KG1 (cell line): ENCODE data around the gene RAPGEF5.

Source experiments
- DNase-seq: peaks from one replicate; lab custom pipeline; 2025; lab: John Stamatoyannopoulos, UW

Gene RAPGEF5

GRCh38 chr7:22219036-22219435 is 137.9 kb downstream of the RAPGEF5 start:
- DNase-seq = no peak

GRCh38 chr7:22216832-22217475 is 140.0 kb downstream of the RAPGEF5 start:
- DNase-seq = no peak

GRCh38 chr7:22216309-22216708 is 140.6 kb downstream of the RAPGEF5 start:
- no peak for DNase-seq

DNA sequence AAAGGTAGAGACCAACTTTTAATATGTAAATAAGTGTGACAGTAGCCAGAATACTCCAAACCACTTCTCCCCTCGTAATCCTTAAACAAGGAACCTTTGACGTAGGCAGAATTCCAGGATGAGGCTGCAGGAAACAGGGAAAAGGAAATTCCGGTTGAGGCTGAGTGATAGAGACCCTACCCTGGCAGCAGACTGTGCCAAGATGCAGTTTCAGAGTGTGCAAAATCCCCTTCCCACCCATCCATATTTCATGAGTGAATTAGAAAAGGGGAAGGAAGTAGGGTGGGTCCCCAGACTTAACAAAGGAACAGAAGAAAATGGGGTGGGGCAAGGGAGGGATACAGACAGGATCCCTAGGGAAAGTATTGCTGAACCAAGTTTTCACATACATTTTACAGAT is 143.0 kb downstream of the RAPGEF5 start:
- no peak for DNase-seq

- no peak for DNase-seq
Observed at GRCh38 chr7:22213081-22213480, 143.9 kb downstream of the RAPGEF5 start.

GRCh38 chr7:22210967-22211366 is 146.0 kb downstream of the RAPGEF5 start:
- DNase-seq = no peak

DNA sequence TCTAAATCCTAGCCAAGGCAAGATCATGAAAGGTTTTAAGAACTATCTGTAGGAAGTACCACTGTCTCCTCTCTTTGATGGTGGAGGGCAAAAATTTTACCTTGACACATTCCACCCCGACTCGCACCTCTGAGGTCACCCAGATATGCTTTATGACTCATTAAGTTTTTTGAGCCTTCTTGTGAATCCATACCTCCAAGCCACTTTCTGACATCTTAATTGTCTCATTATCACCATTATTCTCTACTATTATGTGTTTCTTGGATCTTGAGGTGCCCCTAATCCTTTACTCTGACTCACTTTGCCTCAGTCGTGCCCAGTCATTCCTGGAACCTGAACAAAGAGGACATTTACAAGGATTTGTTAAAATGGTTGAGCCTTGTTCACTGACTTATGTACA is 146.6 kb downstream of the RAPGEF5 start:
- no peak for DNase-seq

DNA sequence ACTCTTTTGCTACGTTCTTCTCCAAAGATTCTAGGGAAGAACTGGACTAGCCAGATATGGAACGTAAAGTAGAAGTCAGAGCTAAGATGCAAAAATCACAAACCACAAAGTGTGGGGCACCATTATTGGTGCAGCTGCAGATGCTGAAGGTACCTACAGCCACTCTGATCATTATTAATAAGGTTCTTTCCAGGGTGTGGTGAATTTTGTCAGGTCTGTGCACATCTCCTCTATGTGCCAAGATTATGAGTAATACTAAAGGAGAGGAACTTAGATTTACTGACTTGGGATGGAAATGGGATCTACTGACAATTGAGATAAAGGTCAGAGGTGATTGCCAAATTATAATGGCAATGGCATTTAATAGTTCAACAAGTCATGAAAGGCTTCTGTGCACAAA is 148.2 kb downstream of the RAPGEF5 start:
- no peak for DNase-seq

DNA sequence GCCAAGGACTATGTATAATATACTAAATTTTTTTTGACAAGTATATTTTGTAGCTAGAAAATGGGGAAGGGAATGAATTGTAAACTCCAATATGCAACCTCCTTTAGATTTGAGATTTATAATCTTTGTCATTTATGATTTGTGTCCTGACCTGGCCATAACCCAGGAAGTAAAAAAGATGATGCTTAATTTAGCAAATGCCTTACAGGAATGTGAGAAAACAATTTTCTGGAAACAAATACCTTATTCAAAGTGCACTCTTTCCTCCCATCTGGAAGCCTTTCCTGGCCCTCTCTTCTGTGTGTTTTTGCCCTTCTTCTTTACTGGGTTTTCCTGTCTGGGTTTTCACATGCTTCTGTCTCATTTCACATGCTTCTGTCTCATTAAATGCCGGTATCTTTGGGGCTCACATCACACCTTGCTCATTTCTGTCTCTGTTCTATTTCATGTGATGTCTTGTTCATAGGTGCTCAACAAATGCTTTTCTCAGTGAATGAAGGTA is 149.2 kb downstream of the RAPGEF5 start:
- DNase-seq = no peak

- DNase-seq = no peak
Observed at GRCh38 chr7:22205631-22206030, 151.3 kb downstream of the RAPGEF5 start.

- DNase-seq = no peak
Observed at GRCh38 chr7:22204312-22204711, 152.6 kb downstream of the RAPGEF5 start.

DNA sequence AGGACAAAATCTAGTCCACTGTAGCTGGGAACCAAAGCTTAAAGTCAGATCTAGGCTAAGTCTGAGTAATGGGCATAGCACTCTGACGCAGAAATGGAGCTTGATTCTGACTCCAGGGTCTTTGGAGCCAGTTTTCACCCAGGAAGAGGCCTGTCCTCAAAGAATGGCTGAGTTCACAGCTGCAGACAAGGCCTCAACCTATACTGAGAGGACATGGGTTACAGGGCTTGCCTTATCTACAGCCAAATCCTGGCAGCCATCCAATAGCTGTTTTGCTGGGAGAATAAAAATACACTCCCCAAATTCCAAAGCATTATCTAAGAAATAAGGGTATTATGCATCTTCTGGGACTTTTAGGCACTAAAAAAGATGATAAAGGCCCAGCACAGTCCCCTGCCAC is 154.8 kb downstream of the RAPGEF5 start:
- no peak for DNase-seq

DNA sequence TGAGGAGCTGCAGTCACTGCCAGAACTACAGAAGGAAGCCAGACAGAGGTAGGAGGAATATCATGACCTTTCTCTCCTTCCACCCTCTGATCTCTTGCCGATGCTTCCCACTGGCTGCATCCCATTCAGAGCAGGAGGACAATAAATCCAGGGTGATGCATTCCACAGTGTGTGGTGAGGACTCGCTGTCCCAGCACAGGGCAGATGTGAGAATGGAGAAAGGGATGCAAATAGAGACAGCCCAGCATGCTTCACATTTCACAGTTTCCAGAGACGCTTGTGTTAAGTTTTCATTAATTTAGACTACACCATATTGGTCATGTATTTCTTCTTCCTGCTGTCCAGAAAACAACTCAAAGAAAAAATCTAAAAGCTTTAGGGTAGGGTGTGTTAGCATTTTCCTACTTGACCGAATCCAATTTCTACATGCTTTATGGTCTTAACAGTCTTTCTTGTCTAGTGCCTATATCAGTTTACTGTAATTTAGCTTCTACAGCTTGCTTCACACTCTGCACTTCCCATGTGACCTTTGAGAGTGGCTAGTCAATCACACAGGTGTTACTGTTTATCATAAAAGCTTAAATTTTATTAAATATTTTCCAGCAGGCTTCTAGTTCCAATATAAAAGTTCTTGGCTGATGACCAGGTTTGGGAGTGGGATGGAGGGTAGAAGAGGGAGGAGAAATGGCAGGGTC is 155.6 kb downstream of the RAPGEF5 start:
- no peak for DNase-seq

DNA sequence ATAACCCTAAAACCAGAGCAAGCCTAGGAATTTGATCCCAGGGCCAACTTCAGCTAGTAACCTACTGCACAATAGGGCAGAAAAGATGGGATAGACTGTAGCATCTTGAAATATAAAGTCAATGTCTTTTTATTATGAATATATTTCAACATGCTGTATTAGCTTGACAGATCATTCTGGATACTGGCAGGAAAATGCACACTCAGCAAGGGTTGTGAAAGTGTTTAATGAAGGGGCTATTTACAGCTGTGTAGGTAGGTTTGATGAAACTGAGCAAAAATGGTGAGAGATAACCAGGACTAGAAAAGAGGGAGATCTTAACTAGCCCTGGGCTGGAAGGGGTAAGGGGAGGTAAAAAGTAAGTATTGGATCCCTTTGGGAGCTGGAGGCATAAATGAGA is 156.2 kb downstream of the RAPGEF5 start:
- DNase-seq = no peak

DNA sequence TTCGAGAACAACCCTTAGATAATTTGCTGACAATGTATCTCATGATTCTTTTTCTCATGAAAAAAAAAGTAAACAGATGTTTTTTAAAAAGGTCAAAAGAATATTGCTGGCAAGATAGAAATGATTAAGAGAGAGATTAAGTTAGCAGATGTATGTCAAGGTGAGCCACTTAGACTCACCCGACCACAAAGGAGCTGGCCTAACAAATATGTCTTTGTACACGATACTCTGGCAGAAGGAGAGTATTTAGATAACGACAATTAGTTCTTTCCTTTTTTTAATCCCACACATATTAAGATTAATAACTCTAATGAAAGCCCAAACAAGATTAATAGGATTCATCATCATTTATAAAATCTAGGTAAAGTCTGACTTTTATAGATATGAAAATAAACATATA is 156.7 kb downstream of the RAPGEF5 start:
- DNase-seq = no peak

DNA sequence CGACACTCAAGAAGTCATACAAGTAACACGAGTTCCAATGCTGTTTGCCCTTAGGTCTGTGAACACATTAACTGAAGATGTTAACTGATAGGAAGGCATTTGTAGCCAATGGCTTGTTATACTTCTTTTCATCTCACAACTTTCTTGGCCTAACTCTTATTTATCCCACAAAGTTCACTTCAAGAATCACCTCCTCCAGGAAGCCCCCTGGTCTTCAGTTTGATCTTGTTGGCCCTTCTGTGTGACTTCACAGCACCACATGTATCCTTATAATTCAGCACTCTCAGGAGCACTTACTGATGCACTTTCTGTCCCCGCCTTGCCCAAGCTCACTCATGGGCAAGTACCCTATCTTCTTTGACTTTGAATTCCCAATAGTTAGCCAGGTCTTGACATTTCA is 159.6 kb downstream of the RAPGEF5 start:
- no peak for DNase-seq

DNA sequence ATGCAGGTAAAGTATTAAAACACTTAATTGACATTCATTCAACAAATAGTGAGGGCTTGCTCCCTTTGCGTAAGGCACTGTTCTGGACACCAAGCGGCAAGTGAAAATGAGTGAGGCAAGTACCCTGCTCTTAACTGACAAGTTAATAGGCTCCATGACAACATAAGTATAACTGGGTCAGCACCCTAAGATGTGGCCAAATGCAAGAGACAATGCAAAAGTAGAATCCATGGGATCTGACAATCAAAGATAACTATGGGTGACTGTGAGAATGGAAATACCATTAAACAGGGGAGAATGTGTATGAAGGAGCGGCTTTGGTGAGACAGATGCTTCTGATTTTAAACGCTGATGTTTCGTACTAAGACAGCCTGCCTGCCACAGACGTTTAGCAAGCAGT is 160.5 kb downstream of the RAPGEF5 start:
- no peak for DNase-seq

DNA sequence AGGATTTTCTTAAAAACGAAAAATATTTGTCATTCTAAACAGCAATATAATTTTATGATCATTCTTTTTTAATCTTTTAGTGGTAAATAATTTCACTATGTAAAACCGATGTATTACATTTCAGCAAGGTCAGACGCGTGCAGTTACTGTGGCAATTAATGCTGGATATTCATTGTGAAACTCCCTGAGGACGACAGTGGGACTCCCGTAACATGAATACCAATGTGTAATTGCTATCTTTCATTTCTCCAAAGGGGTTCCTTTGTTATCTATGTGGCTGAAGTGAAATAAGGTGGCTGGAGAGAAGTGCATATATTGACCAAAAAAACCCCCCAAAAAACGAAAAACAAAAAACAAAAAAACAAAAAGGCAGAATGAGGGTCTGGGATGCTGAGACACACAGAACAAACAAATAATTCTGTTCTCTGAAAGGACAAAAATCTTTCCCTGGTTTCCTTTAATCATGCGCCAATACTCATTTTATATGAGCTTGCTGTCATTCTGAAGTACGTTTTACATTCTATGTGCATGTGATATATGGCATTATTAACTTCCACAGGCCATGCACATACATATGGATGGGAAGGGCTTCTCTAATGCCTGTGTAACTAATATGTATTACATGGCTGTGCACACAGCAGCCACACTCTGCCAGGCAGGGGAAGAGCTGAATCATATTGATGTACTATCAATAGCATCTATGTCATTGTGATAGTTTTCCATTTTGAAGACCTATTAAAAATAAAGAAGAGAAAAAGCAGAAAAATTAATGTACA is 161.4 kb downstream of the RAPGEF5 start:
- no peak for DNase-seq

DNA sequence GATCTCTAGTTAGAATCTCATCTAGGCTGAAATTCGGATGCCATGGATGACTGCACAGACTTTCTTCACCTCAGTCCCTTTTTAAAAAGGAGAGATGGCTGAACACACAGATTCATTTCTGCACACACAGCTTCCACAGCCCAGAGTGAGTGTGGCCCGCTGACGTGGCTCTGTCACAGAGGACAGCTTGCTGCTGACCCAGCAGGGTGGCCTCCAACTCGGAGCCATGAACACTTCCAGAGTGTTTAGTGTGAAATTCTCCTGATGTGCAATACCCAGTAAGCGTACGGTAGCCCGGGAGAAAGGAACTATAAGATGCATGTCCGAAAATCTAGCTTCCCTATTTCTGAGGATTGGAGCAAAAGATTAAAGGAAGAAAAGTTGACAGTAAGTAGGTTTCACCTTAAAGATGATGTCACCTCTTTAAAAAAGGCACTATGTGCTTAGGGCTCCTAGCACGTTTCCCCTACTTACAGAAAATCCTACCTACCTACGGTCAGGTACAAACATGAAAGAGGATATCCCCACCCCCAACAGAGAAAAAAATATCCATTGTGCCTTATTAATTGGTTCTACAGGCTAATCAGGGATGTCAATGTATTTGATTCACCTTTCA is 162.2 kb downstream of the RAPGEF5 start:
- DNase-seq = no peak

DNA sequence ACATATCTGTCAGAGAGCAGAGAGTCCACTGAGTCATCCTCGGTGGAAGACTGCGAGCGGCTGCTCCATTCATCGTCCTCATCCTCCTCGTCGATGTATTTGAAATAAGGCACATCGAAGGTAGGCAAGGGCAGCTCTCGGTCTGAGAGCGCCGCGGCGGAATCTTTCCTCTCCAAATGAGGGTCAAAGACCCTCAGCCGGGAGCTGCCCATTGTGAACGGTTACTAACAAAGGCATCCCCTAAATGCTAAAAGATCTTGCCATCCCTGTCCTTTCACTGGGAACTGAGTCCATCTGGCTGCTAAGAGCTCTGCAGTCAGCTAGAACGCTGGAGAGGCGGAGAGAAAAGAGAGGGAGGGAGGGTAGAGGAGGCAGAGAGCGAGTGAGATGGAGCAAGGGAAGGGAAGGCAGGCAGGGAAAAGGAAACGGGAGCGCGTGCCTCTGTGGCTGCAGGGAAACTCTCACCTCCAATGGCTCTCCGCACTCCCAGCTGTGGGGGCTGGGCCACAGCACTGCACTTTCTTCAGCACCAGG is 163.4 kb downstream of the RAPGEF5 start:
- no peak for DNase-seq

- no peak for DNase-seq
Observed at GRCh38 chr7:22192801-22193200, 164.2 kb downstream of the RAPGEF5 start.

DNA sequence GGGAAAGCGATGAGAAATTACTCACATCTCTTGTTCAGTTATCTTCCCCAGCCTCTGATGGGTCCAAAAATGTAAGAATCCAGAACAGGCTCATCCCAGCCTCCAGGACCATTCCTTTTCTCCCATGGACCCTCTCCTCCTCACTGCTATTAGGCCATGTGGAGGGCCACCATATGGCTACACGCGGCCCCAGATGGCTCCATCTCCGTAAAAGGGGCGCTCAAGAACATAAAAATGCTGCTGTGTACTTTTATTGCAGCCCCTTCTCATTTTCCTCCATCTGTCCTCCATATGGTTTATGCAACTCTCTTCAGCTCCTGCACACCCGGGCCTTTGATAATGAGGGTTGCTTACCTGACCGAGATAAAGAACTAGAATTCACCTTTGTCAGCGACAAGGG is 166.2 kb downstream of the RAPGEF5 start:
- DNase-seq = no peak
